Dedifferentiated amniotic fluid mesenchymal stem cell (primary cell): ENCODE measurements around the gene ZIC4.

Source experiments
- DNase-seq: peaks from one replicate; pipeline ENCODE4 v3.0.0-alpha.2; 2016; ENCODE audit errors: extremely low spot score

The ZIC4 gene

GRCh38 chr3:147390589-147391569, 15.5 kb downstream of the ZIC4 start:
- DNase-seq, result no peak

- no peak for DNase-seq
Observed at GRCh38 chr3:147389717-147390116, 16.6 kb downstream of the ZIC4 start.

- DNase-seq, result no peak
Observed at GRCh38 chr3:147388700-147389580, 17.4 kb downstream of the ZIC4 start.

GRCh38 chr3:147387885-147388699, 18.3 kb downstream of the ZIC4 start:
- DNase-seq, result no peak

GRCh38 chr3:147387291-147387884, 19.0 kb downstream of the ZIC4 start:
- DNase-seq, result no peak

GRCh38 chr3:147385059-147386012, 21.0 kb downstream of the ZIC4 start:
- DNase-seq, result no peak

GRCh38 chr3:147384210-147385058, 21.9 kb downstream of the ZIC4 start:
- no peak for DNase-seq

- DNase-seq, result no peak
Observed at GRCh38 chr3:147383617-147384016, 22.7 kb downstream of the ZIC4 start.

- no peak for DNase-seq
Observed at GRCh38 chr3:147381596-147381995, 24.7 kb downstream of the ZIC4 start.

GRCh38 chr3:147380977-147381376, 25.4 kb downstream of the ZIC4 start:
- no peak for DNase-seq

GRCh38 chr3:147380387-147380951, 25.9 kb downstream of the ZIC4 start:
- DNase-seq, result no peak

GRCh38 chr3:147379651-147380050, 26.7 kb downstream of the ZIC4 start:
- DNase-seq, result no peak

GRCh38 chr3:147377412-147378367, 28.7 kb downstream of the ZIC4 start:
- DNase-seq, result no peak

GRCh38 chr3:147373301-147373700, 33.0 kb downstream of the ZIC4 start:
- DNase-seq, result no peak

GRCh38 chr3:147372525-147373027, 33.8 kb downstream of the ZIC4 start:
- DNase-seq, result no peak

- no peak for DNase-seq
Observed at GRCh38 chr3:147371771-147372340, 34.5 kb downstream of the ZIC4 start.

- no peak for DNase-seq
Observed at GRCh38 chr3:147371140-147371539, 35.2 kb downstream of the ZIC4 start.
